HT1080 (cell line): Measurements from ENCODE around the gene TRPV4. TPM values are rescaled to one million over a fixed set of nuclear protein-coding genes. Genes with fewer than 3 reads are reported as not detected.

Experiments used
- DNase-seq: peaks from one replicate; pipeline ENCODE4 v3.0.0-alpha.2; 2015; ENCODE audit warnings: low read depth
- small RNA-seq: library from RNA; depleted of rRNA; stranded (forward); fragments of <200 nt; gene quantifications from one replicate; pipeline ENCODE3, GENCODE V24; 2014
- total RNA-seq: library from RNA; depleted of rRNA; stranded (reverse); fragments of >200 nt; shearing (Covaris generic); gene quantifications from 2 replicates; pipeline ENCODE4 v1.2.3, GENCODE V29; 2014; rRNA removed

Gene TRPV4
- total RNA-seq, 1 experiment from 2014 or later: 0.72 TPM

DNA sequence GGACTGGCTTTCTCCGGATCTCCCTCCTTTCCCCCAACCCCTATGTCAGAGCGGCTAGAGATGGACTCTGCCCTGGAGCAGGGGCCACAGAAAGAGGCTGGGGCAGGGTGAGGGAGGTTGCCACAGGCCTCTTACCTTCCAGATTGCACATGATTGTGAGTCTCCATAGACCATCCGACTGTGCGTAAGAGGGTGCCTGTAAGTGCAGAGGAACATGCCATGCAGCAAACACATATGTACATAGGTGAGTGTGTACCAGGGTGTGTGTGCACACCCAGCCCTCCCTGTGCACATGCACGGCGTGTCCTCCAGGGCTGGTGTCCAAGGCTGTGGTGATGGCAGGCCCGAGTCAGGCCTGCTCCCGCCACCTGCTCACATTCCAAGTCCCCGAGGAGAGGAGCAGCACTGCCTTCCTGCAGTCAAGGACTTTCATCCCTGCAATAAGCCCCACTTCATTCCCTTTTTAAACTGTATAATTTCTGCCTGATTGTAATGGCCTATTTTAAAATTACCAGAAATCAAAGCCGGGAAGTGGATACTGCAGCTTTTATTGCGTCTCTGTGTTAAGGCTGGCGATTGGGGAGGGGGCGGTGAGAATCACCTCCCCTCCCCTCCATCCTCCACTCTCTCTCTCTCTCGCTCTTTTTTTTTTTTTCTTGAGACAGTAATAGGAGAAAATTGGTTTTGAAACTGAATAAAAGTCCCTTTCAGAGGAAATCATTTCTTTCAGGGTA, 91.1 kb downstream of the TRPV4 start:
- no peak for DNase-seq

DNA sequence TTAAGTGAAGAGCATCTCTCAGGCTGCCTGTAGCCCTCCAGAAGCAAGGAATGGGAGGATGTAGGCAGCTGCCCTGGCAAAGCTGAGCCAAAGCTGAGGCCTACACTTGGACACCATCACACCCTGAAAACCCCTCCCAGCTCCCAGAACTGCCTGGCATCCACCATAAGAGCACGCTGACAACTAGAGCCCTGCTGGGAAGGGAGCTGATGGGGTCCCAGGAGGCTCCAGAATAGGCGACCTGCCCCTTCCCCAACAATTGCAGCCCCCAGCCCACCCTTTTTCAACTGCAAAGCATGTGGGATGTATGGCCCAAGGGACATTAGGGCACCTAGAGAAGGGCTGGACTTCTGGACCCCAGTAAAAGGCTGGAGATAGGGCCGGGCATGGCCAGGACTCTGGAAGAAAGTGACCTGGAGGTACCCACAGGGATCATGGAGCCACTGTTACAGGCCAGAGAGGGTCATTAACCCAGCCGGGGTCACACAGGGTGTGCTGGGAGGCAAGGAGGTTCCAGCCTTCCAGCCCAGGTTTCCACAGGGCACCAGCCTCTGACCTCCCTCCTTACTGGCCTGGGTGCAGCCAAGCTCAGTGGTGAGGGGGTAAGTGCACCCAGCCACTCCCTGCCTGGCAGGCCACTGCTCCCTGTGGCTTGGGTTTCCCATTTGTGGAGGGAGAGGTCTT, 91.8 kb downstream of the TRPV4 start:
- DNase-seq: no peak

DNA sequence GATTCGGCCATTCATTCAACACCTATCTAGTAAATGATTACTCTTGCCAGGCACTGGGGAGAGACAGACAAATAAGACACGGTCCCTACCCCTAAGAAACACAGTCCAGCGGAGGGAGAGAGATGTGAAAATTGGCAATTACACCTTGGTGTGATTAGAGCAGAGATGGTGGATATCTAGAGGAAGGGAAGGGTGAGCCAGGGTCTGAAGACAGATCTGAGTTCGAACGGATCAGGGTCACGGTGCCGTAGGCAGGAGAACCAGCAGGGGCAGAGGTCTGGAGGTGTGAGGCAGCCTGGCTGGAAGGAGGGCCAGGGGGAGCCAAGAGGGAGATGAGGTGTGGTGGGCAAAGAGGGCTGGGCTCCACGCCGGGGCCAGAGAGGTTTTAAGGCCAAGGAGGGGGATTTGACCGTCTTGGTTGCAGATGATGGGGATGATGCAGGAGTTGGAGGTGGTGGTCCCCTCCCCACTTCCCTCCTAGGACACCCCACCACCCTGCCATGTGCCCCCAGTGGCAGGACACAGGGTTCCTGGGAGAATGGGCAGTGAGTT, 92.4 kb downstream of the TRPV4 start:
- DNase-seq: no peak

DNA sequence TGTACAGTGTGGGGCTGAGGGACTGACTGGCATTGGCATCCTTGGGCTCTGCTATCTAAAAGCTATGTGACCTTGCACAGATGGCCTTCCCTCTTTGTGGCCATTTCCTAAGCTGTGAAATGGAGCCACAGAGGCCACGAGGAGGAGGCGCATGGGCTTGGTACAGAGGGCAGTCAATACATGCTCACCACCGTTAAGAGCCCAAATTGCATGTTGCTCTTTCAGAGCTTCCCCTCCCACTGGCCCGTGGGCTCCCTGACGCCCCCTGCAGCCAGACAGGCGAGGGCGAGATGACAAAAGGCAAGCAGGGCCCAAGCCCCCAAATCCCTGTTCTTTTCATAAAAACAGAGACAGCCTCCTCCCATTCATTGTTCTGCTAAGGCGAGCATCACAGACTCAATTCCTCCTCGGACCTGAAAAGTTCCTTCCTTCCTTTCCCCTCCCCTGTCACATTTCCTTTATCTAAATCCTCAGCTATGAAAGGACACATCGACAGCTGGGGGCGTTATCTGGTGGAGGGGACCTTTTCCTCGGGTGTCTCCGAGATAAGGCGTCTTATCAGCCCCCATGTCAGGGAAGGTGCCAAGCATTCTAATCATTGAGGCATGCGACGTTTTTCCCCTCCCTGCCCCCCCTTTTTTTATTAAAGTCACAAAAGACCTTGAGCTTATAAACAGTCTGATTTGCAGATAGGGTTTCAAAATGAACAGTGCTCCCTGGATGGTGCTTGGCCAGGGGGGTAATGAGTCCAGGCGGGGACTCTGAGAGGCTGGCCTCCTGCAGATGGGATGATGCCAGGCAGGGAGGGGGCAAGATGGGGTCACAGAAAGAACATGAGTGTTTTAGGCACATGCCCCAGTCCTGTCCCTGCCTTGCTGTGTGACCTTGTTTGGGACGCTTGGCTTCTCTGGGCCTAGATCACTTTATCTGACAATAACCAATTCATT, 93.2 kb downstream of the TRPV4 start:
- DNase-seq: no peak

DNA sequence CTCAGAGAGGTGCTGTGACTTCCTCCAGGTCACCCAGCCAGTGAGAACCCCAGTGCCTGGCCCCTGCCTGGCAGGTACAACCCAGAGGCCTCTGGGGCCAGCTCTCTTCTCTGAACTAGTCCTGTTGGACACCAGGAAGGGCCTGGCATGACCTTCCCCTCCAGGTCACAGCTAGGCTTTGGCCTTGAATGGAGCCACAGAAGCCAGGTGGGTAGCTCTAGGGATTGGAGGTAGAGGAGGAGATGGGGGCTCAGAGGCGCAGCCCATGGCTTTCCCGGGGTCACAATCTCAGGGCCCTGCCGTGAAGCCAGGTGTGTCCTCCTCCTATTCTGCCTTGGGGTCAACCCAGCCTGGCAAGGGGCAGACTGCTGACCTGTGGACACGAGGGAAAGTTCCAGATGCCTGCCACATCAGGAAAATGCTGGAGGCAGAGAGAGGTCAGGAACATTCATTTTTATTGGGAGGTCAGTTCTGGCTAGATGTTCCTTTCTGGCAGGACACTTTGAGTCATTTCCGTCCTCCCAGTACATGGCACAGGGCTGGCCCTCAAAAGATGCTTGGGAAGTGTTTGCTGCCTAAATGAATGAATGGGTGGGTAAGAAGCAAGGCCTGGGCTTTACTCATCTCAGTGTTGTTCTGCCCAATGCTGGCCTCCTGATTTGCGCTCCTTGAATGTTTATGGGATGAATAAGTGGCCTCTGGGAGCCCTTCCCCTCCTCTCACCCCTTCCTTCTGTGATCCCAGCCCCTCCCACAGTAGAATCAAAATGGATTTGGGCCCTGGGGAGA, 94.1 kb downstream of the TRPV4 start:
- DNase-seq: peak; percentile 82

DNA sequence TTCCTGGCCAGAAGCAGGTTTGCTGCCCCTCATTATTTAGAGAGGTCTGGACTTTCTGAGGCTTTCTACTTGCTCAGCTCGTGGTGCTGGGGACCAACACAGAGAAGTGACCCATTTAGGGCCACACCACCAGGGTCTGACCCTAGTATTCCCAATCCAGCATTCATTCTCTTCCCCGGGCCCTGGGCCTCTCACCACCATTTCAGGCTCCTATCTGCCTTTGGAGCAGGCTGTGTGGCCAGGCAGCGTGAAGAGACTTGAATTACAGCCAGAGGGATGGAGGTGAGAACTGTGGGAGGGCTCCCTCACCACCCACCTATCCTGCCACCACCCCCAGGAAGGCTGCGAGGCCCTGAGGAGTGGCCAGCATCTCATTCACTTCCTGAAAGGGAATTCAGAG, 95.0 kb downstream of the TRPV4 start:
- no peak for DNase-seq

DNA sequence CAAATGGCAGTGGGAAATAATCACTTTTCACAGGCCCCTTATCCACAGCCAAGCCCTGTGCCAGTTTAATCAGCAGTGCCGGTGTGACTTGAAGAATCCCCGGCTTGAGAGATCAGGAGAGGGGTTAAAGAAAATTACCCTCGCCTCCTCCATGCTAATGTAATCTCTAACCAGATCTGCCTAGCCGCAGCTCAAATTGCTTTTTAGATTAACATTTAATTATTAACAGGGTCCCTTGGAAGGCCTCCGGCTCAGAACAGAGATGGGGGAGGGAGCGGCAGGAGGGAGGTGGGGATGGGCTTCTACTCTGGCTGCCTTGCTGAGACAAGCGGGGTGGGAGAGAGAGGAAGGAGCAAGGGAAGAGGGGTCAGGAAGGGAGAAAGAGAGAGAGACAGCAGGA, 95.6 kb downstream of the TRPV4 start:
- DNase-seq: no peak

DNA sequence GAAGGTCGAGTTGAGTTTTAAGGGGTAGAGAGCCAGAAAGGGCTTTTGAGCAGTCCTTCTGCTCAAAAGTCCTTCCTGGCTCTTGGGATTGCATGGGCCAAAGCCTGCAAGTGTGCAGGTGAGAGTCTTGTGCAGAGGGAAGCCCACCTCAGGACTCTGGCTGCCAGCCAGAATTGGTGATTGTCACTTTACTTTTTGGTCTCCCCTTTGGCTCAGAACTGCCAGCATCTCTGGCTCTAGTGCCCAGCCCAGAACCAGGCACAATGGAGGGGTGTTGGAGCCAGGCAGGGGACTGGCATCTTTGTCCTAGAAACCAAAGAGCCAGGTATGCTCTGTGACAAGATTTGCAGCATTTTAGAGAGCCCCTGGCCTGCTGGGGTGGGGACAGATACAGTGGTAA, 96.1 kb downstream of the TRPV4 start:
- DNase-seq: no peak

DNA sequence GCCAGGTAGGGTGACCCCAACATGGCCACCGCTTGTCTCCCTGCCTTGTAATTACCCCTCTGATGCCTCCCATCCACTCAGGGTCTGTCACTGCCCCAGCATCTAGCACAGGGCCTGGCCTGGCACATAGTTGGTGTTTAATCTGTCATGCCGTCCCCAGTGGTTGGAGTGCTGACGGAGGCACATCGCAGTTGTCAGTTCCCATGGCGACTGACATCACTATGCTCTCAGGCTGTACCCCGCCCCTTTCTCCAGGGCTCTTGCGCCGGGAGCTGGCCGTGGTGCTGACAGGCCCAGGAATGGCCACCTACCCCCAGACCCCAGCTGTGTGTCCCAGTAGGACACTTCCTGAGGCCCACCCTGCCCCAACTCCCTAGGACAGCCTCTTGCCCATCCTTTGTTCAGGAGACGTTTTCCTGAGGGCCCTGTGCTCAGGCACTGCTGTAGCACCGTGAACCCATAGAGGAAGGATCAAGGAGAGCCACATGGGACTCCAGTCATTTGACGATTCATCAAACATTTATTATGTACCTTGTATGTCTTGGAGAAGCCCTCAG, 96.6 kb downstream of the TRPV4 start:
- peak; percentile 34 for DNase-seq

DNA sequence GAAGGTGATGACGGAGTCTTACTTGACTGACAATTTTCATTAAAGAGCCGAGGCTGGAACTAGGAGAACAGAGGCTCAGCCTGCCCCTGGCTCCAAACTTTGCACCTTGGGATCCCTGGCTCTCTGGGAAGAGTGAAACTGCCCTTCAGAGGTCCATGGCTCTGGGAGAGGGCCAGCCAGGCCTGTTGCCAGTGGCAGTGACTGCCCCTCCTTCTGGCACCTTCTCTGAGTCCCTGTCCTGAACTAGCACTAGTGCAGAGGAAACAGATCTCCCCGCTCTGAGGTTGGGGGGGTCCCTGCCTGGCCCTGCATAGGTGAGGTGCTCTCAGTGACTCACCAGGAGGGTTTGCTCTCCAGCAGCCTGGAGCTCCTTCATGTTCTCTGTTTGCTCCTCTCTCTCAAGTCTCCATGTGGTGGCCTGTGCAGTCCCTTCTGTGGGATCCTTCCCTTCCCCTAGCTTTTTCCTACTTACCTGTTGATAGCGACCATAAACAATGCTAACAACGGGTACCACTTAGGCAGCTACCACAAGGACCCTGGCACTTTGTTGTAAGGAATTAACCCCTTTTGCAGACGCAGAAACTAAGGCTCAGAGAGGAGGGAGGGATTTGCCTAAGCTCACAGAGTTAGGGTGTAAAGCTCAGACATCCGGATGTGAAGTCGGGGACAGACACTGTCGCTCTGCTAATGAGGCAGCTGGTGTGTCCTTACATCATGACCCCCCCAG, 97.2 kb downstream of the TRPV4 start:
- DNase-seq: no peak

DNA sequence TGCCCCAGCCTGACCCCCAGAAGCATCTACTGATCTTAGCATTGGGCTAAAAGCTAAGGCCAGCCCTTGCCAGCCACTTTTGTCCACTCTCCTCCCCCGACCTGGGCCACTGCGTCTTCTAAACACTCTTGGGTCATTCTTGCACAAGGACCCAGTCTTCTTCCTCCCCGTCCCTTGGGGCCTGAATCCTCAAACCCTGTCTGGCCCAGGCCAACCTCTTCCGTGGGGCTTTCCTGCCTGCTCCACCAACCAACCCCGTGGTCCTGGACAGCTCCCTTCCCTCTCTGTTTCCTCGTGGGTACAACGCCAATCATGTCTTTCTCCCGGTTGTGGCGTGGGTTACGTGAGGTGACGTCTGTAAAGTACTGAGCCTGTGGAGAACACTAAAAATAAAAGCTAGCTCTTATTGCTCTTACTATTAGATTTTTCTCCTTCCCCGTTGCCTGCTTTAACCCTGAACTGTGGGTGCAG, 98.1 kb downstream of the TRPV4 start:
- DNase-seq: no peak

DNA sequence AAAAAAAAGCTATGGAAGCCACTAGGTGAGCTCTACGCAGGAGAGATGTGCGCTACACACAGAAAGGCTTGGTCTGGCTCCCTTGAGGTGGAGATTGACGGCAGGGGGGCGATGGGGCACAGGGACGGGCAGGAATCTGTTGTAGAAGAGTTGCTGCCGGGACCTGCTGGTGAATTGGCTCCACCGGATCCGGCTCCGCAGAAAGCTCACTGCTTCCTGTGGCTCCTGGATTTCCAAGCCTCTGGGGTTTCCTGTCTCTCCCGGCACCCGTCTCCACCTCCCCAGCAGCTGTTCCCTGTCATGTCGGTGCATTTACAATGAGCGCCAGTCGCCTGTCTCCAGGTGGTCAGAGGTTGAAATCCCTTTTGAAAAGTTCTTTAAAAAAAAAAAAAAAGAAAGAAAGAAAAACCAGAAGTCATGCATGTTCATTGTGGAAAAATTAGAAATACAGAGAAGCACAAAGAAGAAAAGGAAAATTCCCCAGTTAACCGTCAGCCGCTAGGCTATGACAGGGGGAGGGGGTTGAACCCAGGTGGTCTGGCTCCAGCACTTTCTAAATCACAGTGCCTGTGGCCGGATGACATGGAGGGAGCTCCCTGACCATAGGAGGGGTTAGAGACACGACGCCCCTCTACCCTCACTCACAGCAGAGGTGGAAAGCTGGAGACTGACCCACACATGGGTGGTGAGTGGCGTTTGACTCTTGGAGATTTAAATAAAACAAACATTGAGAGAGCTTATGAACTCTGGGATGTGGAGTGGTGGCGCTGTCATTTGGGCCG, 98.8 kb downstream of the TRPV4 start:
- DNase-seq: no peak

Small RNA genes lying within 50 kb of the gene (small RNA-seq; reads per million reads assigned to genes)
- gene MIR4497 (not detected), gene RN7SL441P (not detected)

Other genes with a start within 250 kb of the TRPV4 start
- 1.9 TPM in 2 replicates for gene FAM222A, start 119.6 kb downstream of the TRPV4 start, total RNA-seq
- gene GLTP, start 47.1 kb upstream of the TRPV4 start, total RNA-seq: 61.4 and 76.5 TPM in 2 replicates
- 8.7 and 11.1 TPM in 2 replicates for gene TCHP, start 66.9 kb upstream of the TRPV4 start, total RNA-seq
- 19.7 and 25.0 TPM in 2 replicates for gene GIT2, start 163.0 kb upstream of the TRPV4 start, total RNA-seq
- 36.4 and 40.6 TPM in 2 replicates for gene ANKRD13A, start 166.0 kb upstream of the TRPV4 start, total RNA-seq
- 5.5 and 10.7 TPM in 2 replicates for gene C12orf76, start 215.1 kb upstream of the TRPV4 start, total RNA-seq